ENCODE results near the gene PPP1R13B.

GRCh38 chr14:103688906-103689902 is 158.2 kb downstream of the PPP1R13B start:
- TF ChIP-seq, protein P1, sequence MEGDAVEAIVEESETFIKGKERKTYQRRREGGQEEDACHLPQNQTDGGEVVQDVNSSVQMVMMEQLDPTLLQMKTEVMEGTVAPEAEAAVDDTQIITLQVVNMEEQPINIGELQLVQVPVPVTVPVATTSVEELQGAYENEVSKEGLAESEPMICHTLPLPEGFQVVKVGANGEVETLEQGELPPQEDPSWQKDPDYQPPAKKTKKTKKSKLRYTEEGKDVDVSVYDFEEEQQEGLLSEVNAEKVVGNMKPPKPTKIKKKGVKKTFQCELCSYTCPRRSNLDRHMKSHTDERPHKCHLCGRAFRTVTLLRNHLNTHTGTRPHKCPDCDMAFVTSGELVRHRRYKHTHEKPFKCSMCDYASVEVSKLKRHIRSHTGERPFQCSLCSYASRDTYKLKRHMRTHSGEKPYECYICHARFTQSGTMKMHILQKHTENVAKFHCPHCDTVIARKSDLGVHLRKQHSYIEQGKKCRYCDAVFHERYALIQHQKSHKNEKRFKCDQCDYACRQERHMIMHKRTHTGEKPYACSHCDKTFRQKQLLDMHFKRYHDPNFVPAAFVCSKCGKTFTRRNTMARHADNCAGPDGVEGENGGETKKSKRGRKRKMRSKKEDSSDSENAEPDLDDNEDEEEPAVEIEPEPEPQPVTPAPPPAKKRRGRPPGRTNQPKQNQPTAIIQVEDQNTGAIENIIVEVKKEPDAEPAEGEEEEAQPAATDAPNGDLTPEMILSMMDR (IDR thresholded peaks at IDR 0.05; ENCODE audit: insufficient read depth, low read length) = no peak
- TF ChIP-seq POLR2AphosphoS5 (IDR thresholded peaks at IDR 0.05; ENCODE audit: low read depth) (no peak), SPI1 (IDR thresholded peaks at IDR 0.05; ENCODE audit: borderline replicate concordance, low read depth) (no peak), GABPA (IDR thresholded peaks at IDR 0.05; ENCODE audit: low read depth) (no peak)
- TF ChIP-seq, protein P2, sequence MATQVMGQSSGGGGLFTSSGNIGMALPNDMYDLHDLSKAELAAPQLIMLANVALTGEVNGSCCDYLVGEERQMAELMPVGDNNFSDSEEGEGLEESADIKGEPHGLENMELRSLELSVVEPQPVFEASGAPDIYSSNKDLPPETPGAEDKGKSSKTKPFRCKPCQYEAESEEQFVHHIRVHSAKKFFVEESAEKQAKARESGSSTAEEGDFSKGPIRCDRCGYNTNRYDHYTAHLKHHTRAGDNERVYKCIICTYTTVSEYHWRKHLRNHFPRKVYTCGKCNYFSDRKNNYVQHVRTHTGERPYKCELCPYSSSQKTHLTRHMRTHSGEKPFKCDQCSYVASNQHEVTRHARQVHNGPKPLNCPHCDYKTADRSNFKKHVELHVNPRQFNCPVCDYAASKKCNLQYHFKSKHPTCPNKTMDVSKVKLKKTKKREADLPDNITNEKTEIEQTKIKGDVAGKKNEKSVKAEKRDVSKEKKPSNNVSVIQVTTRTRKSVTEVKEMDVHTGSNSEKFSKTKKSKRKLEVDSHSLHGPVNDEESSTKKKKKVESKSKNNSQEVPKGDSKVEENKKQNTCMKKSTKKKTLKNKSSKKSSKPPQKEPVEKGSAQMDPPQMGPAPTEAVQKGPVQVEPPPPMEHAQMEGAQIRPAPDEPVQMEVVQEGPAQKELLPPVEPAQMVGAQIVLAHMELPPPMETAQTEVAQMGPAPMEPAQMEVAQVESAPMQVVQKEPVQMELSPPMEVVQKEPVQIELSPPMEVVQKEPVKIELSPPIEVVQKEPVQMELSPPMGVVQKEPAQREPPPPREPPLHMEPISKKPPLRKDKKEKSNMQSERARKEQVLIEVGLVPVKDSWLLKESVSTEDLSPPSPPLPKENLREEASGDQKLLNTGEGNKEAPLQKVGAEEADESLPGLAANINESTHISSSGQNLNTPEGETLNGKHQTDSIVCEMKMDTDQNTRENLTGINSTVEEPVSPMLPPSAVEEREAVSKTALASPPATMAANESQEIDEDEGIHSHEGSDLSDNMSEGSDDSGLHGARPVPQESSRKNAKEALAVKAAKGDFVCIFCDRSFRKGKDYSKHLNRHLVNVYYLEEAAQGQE (IDR thresholded peaks at IDR 0.05; ENCODE audit: insufficient replicate concordance, low read depth) = no peak
